HepG2 (cell line): Measurements from ENCODE around the gene RALY. TPM values are rescaled to one million over a fixed set of nuclear protein-coding genes. Genes with fewer than 3 reads are reported as not detected.

ENCODE experiments used
- AFF4 ChIP-seq: sonication (generic); formaldehyde crosslinking; IDR thresholded peaks from 2 replicates; pipeline ENCODE4 v1.4.0; 2020; ENCODE audit warnings: missing genetic modification reagents
- ATRX ChIP-seq: sonication (generic); formaldehyde crosslinking; IDR thresholded peaks from 2 replicates; pipeline ENCODE4 v1.4.0; 2020; ENCODE audit warnings: missing genetic modification reagents, borderline replicate concordance
- FOSL1 ChIP-seq: sonication (generic); formaldehyde crosslinking; IDR thresholded peaks from 2 replicates; pipeline ENCODE4 v1.9.0; 2021; ENCODE audit warnings: missing genetic modification reagents, borderline replicate concordance
- HDAC1 ChIP-seq: sonication (generic); formaldehyde crosslinking; IDR thresholded peaks from 2 replicates; pipeline ENCODE4 v1.5.1; 2020; ENCODE audit warnings: mild to moderate bottlenecking, missing genetic modification reagents
- MXD4 ChIP-seq: IDR thresholded peaks from 2 replicates; pipeline ENCODE4 v1.6.1; 2016; ENCODE audit warnings: mild to moderate bottlenecking, missing biosample characterization, missing genetic modification reagents
- SNAPC2 ChIP-seq: sonication (generic); formaldehyde crosslinking; IDR thresholded peaks from 2 replicates; pipeline ENCODE4 v1.8.1; 2022; ENCODE audit warnings: mild to moderate bottlenecking, missing genetic modification reagents
- SP5 ChIP-seq: IDR thresholded peaks from 2 replicates; pipeline ENCODE4 v1.6.1; 2016; ENCODE audit warnings: low read depth, borderline replicate concordance
- STAT5B ChIP-seq: sonication (generic); formaldehyde crosslinking; IDR thresholded peaks from 2 replicates; pipeline ENCODE4 v1.4.0; 2020; ENCODE audit warnings: missing genetic modification reagents
- TEF ChIP-seq: sonication (generic); formaldehyde crosslinking; IDR thresholded peaks from 2 replicates; pipeline ENCODE4 v1.5.0; 2020; ENCODE audit warnings: missing genetic modification reagents
- XBP1 ChIP-seq: sonication (generic); formaldehyde crosslinking; IDR thresholded peaks from 2 replicates; pipeline ENCODE4 v1.5.0; 2020; ENCODE audit warnings: missing genetic modification reagents
- ZMYM2 ChIP-seq: sonication (generic); formaldehyde crosslinking; IDR thresholded peaks from 2 replicates; pipeline ENCODE4 v1.8.0; 2022; ENCODE audit warnings: mild to moderate bottlenecking, missing genetic modification reagents
- ZNF317 ChIP-seq: sonication (generic); formaldehyde crosslinking; IDR thresholded peaks from 2 replicates; pipeline ENCODE4 v1.5.0; 2020; ENCODE audit warnings: mild to moderate bottlenecking, missing genetic modification reagents
- polyA plus RNA-seq, 8 experiments: library from polyadenylated mRNA; depleted of rRNA in 3 of 8; stranded (reverse) in 7 of 8; unstranded in 1 of 8; fragments of >200 nt; fragmentation: Illumina TruSeq in 4 of 8; extraction: Trizol in 4 of 8; gene quantifications; 2 replicates each; pipeline versions ENCODE4 v1.2.1 to v1.2.3, GENCODE V29; 2011 to 2016; ENCODE audit warnings: low read depth in 4 of 8, missing spikeins in 1 of 8, mixed read lengths in 1 of 8; ENCODE audit not compliant: insufficient read depth in 1 of 8
- total RNA-seq, 5 experiments: library from RNA; depleted of rRNA; stranded (reverse); fragments of >200 nt; fragmentation: Illumina TruSeq; extraction: Trizol; gene quantifications; 2 replicates each; pipeline ENCODE4 v1.2.3, GENCODE V29; 2016; ENCODE audit warnings: low read depth in 1 of 5
- TF ChIP-seq, protein P1 (sequence below): sonication (generic); formaldehyde crosslinking; IDR thresholded peaks from 2 replicates; pipeline ENCODE4 v1.4.0; 2020; ENCODE audit warnings: mild to moderate bottlenecking, missing genetic modification reagents
- TF ChIP-seq, protein P2 (sequence below): IDR thresholded peaks from 2 replicates; pipeline ENCODE4 v1.6.1; 2016; ENCODE audit warnings: low read depth, missing genetic modification reagents, missing compliant biosample characterization

The RALY gene
- total and polyA plus RNA-seq, 2 of the 13 experiments (the other 11 are each of a cell fraction or from before 2014, with no cell fraction given): 178 to 186 TPM

GRCh38 chr20:34111702-34112599, 118.2 kb downstream of the RALY start, which contains the start of gene EIF2S2 (continued):
- peak; percentile 44 for TF ChIP-seq AFF4 (CRISPR knock-in tag)
- peak; percentile 9; the same call in 1 of the 2 replicates for TF ChIP-seq SP5 (CRISPR knock-in tag)
- TF ChIP-seq, protein P1, sequence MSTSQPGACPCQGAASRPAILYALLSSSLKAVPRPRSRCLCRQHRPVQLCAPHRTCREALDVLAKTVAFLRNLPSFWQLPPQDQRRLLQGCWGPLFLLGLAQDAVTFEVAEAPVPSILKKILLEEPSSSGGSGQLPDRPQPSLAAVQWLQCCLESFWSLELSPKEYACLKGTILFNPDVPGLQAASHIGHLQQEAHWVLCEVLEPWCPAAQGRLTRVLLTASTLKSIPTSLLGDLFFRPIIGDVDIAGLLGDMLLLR: peak; percentile 85
- TF ChIP-seq SNAPC2 (CRISPR knock-in tag): peak; percentile 96
- TF ChIP-seq ATRX (CRISPR knock-in tag): no peak; the same call in 1 of the 2 replicates
- peak; percentile 86 for TF ChIP-seq STAT5B (CRISPR knock-in tag)
- peak; percentile 99 for TF ChIP-seq HDAC1 (CRISPR knock-in tag)
- TF ChIP-seq FOSL1 (CRISPR knock-in tag): no peak
- TF ChIP-seq ZMYM2 (CRISPR knock-in tag): no peak; the same call in 1 of the 2 replicates
- TF ChIP-seq ZNF317 (CRISPR knock-in tag): peak; percentile 84
- peak; percentile 70 for TF ChIP-seq TEF
- TF ChIP-seq, protein P2, sequence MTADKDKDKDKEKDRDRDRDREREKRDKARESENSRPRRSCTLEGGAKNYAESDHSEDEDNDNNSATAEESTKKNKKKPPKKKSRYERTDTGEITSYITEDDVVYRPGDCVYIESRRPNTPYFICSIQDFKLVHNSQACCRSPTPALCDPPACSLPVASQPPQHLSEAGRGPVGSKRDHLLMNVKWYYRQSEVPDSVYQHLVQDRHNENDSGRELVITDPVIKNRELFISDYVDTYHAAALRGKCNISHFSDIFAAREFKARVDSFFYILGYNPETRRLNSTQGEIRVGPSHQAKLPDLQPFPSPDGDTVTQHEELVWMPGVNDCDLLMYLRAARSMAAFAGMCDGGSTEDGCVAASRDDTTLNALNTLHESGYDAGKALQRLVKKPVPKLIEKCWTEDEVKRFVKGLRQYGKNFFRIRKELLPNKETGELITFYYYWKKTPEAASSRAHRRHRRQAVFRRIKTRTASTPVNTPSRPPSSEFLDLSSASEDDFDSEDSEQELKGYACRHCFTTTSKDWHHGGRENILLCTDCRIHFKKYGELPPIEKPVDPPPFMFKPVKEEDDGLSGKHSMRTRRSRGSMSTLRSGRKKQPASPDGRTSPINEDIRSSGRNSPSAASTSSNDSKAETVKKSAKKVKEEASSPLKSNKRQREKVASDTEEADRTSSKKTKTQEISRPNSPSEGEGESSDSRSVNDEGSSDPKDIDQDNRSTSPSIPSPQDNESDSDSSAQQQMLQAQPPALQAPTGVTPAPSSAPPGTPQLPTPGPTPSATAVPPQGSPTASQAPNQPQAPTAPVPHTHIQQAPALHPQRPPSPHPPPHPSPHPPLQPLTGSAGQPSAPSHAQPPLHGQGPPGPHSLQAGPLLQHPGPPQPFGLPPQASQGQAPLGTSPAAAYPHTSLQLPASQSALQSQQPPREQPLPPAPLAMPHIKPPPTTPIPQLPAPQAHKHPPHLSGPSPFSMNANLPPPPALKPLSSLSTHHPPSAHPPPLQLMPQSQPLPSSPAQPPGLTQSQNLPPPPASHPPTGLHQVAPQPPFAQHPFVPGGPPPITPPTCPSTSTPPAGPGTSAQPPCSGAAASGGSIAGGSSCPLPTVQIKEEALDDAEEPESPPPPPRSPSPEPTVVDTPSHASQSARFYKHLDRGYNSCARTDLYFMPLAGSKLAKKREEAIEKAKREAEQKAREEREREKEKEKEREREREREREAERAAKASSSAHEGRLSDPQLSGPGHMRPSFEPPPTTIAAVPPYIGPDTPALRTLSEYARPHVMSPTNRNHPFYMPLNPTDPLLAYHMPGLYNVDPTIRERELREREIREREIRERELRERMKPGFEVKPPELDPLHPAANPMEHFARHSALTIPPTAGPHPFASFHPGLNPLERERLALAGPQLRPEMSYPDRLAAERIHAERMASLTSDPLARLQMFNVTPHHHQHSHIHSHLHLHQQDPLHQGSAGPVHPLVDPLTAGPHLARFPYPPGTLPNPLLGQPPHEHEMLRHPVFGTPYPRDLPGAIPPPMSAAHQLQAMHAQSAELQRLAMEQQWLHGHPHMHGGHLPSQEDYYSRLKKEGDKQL: no peak; the same call in 1 of the 2 replicates
- TF ChIP-seq MXD4 (CRISPR knock-in tag): peak; percentile 97
- peak; percentile 89 for TF ChIP-seq XBP1
